GM12891 (cell line): ENCODE results near the gene JOSD2.
"Not testable (repeated sequence)": the region's sequence is repeated elsewhere in the genome, so short reads cannot be mapped to it uniquely, and the experiment has no call there.

Experiments
- DNase-seq: peaks from one replicate; pipeline ENCODE4 v3.0.0; 2011; ENCODE audit warnings: low spot score; ENCODE audit not compliant: insufficient read length
- FAIRE-seq: peaks from 2 replicates; lab custom pipeline; 2011; peaks lifted over from hg19 to GRCh38; lab: Jason Lieb, UNC
- PAX5 ChIP-seq: IDR thresholded peaks from 2 replicates; pipeline ENCODE4 v1.6.1; 2011; ENCODE audit warnings: low read length, moderate library complexity, mild to moderate bottlenecking; ENCODE audit not compliant: insufficient read depth, severe bottlenecking
- POLR2A ChIP-seq: IDR thresholded peaks from 2 replicates; pipeline ENCODE4 v1.6.1; 2011; ENCODE audit warnings: low read depth, low read length, control low read depth
- POLR2AphosphoS5 ChIP-seq: IDR thresholded peaks from 2 replicates; pipeline ENCODE4 v1.6.1; 2011; ENCODE audit warnings: low read depth, low read length, control low read depth
- POU2F2 ChIP-seq: IDR thresholded peaks from 2 replicates; pipeline ENCODE4 v1.6.1; 2011; ENCODE audit warnings: low read depth, mild to moderate bottlenecking, control low read depth, low read length, moderate library complexity
- SPI1 ChIP-seq: IDR thresholded peaks from 2 replicates; pipeline ENCODE4 v1.6.1; 2011; ENCODE audit warnings: low read depth, low read length, control low read depth
- TAF1 ChIP-seq: IDR thresholded peaks from 2 replicates; pipeline ENCODE4 v1.6.1; 2011; ENCODE audit warnings: low read depth, low read length, control low read depth

JOSD2 gene

GRCh38 chr19:50531171-50531612 is 20.2 kb upstream of the JOSD2 start:
- FAIRE-seq (no peak), DNase-seq (no peak)
- TF ChIP-seq POLR2AphosphoS5 (no peak), PAX5 (no peak), TAF1 (no peak), POLR2A (no peak), POU2F2 (no peak), SPI1 (no peak)

DNA sequence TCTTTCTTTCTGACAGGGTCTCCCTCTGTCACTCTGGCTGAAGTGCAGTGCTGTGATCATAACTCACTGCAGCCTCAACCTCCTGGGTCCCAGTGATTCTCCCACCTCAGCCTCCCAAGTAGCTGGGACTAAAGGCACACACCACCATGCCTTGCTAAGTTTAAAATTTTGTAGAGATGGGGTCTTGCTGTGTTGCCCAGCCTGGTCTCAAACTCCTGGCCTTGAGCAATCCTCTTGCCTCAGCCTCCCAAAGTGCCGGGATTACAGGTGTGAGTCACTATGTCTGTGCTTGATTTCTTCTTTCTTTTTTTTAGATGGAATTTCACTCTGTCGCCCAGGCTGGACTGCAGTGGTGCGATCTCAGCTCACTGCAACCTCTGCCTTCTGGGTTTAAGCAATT is 17.1 kb upstream of the JOSD2 start:
- not testable (repeated sequence) for FAIRE-seq, DNase-seq

DNA sequence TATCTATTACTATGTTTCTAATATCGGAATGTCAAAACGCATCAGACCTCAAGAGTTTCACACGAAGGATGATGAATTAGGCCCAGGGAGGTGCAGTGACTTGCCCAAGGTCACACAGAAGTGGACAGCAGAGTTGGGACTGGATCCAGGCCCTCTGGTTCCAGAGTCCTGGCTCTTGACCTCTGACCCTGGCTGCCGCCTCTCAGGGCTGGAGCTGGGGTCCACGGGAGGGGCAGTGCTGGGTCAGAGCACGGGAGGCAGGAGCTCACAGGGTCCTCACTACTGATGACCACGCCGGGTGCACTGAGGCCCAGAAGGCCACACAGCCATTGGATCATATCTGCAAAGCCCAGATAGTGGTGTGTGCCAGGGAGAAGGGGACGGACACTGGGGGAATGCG is 11.9 kb upstream of the JOSD2 start:
- FAIRE-seq (no peak), DNase-seq (no peak)
- TF ChIP-seq POLR2AphosphoS5 (no peak), PAX5 (no peak), SPI1 (no peak), POLR2A (no peak), POU2F2 (no peak), TAF1 (no peak)

DNA sequence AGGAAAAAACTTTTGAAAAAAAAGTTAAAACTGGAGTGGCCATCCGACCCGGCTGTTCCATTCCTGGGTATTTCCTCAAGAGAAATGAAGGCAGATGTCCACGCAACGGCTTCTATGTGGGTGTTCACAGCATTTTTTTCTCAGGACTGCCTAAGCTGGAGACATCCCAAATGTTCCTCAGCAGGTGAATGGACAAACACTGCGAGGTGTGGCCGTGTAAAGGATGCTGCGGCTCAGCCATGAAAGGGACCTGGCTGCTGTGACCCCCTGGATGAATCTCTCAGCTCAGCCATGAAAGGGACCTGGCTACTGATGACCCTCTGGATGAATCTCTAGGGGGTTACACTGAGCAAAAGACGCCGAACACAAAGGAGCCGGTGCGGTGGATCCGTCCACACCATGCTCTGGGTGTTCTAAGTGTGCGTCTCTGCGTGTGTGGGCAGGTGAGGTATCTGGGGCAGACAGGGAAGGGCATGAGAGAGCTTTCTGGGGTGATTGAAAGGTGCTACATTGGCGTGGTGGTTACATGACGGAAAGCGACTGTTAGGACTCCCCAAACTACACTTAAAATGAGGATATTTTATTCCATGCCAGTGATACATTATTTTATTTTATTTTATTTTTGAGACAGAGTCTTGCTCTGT is 10.0 kb upstream of the JOSD2 start:
- no peak for TF ChIP-seq PAX5
- no peak for TF ChIP-seq POLR2A
- no peak for TF ChIP-seq POU2F2
- TF ChIP-seq POLR2AphosphoS5: no peak
- no peak for TF ChIP-seq TAF1
- no peak for TF ChIP-seq SPI1
- FAIRE-seq (no peak), DNase-seq (no peak)

DNA sequence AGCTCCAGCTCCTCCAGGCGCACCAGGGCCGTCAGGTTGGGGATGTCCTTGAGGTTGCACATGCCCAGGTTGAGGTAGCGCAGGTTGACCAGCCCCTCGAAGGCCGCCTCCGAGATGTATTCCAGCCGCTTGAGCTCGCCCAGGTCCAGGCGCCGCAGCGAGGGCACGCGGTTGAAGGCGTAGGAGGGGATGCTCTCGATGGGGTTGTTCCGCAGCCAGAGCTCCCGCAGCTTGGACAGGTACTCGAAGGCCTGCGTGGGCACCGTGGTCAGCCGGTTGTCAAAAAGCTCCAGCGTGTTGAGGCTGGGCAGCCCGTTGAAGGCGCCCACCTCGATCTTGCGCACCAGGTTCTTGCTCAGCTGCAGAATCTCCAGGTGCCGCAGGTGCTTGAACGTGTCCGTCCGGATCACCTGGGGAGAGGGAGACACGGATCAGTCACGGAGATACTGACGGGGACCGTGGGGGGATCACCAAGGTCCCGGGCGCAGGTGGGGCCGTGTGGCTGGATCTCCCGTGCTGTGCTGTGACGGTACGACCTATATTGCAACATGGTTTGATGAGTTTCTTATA is 8.1 kb upstream of the JOSD2 start:
- no peak for FAIRE-seq
- no peak for TF ChIP-seq TAF1
- no peak for TF ChIP-seq POLR2AphosphoS5
- TF ChIP-seq POU2F2: no peak
- TF ChIP-seq PAX5: no peak
- TF ChIP-seq POLR2A: no peak
- TF ChIP-seq SPI1: no peak

DNA sequence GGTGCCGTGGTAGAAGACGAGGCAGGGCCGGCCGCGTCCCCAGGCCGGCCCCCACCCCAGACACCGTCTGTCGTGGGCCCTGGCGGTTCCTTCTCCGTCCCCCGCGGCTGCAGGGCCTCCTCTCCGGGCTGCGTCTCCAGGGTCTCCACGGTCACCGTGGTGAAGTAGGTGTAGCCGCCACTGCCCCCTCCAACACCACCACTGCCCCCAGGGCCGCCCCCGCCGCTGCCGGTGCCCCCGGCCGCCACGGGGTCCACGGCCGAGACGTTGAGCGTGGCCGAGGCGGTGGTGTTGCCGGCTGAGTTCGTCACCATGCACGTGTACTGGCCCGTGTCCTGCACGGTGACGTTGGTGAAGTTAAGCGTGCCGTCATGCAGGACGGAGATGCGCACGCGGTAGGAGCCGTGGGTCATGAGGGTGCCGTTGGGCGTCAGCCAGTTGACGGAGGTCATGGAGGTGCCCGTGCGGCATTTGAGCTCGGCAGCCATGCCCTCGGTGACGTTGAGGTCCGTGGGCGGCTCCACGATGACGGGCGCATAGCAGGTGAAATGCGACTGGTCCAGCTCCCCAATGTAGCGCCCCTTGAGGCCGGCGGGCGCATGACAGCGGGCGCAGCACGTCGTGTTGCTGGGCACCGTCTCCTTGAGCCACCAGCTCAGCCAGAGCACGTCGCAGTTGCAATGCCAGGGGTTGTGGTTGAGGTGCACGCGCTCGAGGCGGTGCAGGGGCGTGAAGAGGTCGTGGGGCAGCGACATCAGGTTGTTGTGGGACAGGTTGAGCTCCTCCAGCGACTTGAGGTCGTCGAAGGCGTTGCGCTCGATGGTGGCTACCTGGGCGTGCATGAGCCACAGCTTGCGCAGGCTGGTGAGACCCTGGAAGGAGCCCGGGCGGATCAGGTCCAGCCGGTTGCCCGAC is 7.4 kb upstream of the JOSD2 start:
- TF ChIP-seq POU2F2: no peak
- TF ChIP-seq TAF1: no peak
- no peak for TF ChIP-seq PAX5
- no peak for TF ChIP-seq POLR2AphosphoS5
- no peak for TF ChIP-seq POLR2A
- TF ChIP-seq SPI1: no peak
- DNase-seq (no peak), FAIRE-seq (no peak)

More for the DNA sequence above, 8.1 kb upstream of the JOSD2 start:
- DNase-seq: no peak

DNA sequence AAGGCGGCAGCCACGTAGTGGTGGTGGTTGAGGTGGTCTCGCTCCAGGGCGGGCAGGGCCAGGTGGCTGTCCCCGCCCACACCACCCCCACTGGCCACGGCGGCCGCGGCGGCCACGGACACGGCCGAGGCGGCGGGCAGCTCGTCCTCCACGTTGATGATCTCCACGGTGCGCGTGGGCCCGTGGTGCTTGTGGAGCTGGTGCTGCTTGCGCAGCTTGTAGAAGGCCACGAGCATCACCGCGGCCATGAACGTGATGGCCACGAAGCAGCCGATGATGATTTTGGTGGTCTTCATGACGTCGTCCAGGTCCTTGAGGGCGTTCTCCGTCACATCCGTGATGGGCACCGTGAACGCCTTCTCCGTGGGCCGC is 6.7 kb upstream of the JOSD2 start:
- DNase-seq (no peak), FAIRE-seq (no peak)
- TF ChIP-seq TAF1: no peak
- no peak for TF ChIP-seq POU2F2
- TF ChIP-seq SPI1: no peak
- no peak for TF ChIP-seq POLR2AphosphoS5
- TF ChIP-seq PAX5: no peak
- TF ChIP-seq POLR2A: no peak

DNA sequence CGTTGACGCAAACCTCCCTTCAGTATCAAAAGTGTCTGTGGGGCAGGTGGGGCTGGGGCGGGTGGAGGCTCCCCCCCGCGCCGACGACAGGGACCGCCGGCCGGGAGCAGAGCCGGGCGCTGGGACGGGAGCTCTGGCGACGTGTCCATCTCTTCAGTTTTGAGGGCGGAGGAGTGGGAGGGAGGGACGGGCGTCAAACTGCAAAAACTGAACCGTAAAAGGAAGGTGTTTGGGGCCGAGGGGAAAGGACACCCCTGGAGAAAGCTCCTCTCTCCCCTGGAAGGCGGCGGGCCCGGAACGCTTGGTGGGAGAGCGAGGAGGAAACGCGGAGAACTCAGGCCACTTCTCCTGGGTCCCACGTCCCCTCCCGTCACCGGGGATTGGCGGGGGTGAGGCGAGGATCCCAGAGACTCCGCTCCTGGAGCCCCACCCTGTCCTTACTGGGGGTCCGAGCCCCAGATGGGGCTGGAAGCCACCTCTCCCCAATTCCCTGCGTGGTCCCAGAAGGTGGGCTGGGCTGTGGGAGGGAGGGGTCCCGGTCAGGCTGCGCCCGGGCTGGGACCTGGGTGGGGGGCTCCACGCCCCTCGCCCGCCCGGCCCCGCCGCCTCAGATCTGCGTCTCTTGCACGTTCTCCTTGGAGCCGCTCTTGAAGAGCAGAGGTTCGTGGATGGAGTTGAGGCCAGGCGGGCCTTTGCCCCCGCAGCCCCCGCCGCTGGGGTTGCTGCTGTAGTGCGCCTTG is 6.1 kb upstream of the JOSD2 start:
- no peak for DNase-seq
- FAIRE-seq: no peak
- TF ChIP-seq POLR2A: no peak
- no peak for TF ChIP-seq POLR2AphosphoS5
- TF ChIP-seq SPI1: no peak

- DNase-seq (no peak), FAIRE-seq (no peak)
- no peak for TF ChIP-seq POU2F2
- no peak for TF ChIP-seq SPI1
- no peak for TF ChIP-seq POLR2A
- TF ChIP-seq POLR2AphosphoS5: no peak
- TF ChIP-seq TAF1: no peak
Measured at GRCh38 chr19:50516456-50516855, 5.5 kb upstream of the JOSD2 start.
